Mesendoderm (in vitro differentiated cells): ENCODE results near the gene MUSK.

Experiments used
- DNase-seq: peaks from one replicate; pipeline ENCODE4 v3.0.0; 2013
- H2AK5ac ChIP-seq: 2 replicates; pipeline ENCODE4 v1.6.1; 2013; ENCODE audit warnings: low read length, inconsistent platforms
- H2BK120ac ChIP-seq: 2 replicates; pipeline ENCODE4 v1.6.1; 2013; ENCODE audit warnings: low read depth, mild to moderate bottlenecking, low read length, moderate library complexity, mixed read lengths
- H2BK15ac ChIP-seq: replicated peaks from 2 replicates; pipeline ENCODE4 v1.6.1; 2013; ENCODE audit warnings: low read depth, mild to moderate bottlenecking, moderate library complexity
- H2BK5ac ChIP-seq: 2 replicates; pipeline ENCODE4 v1.6.1; 2013; ENCODE audit warnings: low read length, inconsistent platforms
- H3K18ac ChIP-seq: 2 replicates; pipeline ENCODE4 v1.6.1; 2013; ENCODE audit warnings: mild to moderate bottlenecking, low read length, mixed read lengths
- H3K23ac ChIP-seq: one replicate; pipeline ENCODE4 v1.6.1; 2013; ENCODE audit warnings: low read length
- H3K27ac ChIP-seq: 2 replicates; pipeline ENCODE4 v1.5.1; 2013; ENCODE audit warnings: low read depth, mild to moderate bottlenecking, inconsistent platforms, low read length, moderate library complexity
- H3K27me3 ChIP-seq: 2 replicates; pipeline ENCODE4 v1.6.1; 2013; ENCODE audit warnings: low read length, control low read depth, mild to moderate bottlenecking, inconsistent platforms; ENCODE audit not compliant: insufficient read depth, poor library complexity
- H3K36me3 ChIP-seq: 2 replicates; pipeline ENCODE4 v1.6.1; 2013; ENCODE audit warnings: low read length, inconsistent platforms; ENCODE audit not compliant: control insufficient read depth, insufficient read depth
- H3K4ac ChIP-seq: one replicate; pipeline ENCODE4 v1.6.1; 2013; ENCODE audit warnings: low read depth, mild to moderate bottlenecking, low read length, moderate library complexity
- H3K4me1 ChIP-seq: 2 replicates; pipeline ENCODE4 v1.6.1; 2013; ENCODE audit warnings: low read depth, low read length, inconsistent platforms; ENCODE audit not compliant: control insufficient read depth
- H3K4me2 ChIP-seq: 2 replicates; pipeline ENCODE4 v1.6.1; 2013; ENCODE audit warnings: low read length
- H3K4me3 ChIP-seq: 2 replicates; pipeline ENCODE4 v1.5.1; 2013; ENCODE audit warnings: mild to moderate bottlenecking, low read length
- H3K56ac ChIP-seq: one replicate; pipeline ENCODE4 v1.6.1; 2013; ENCODE audit warnings: low read length
- H3K79me1 ChIP-seq: 2 replicates; pipeline ENCODE4 v1.6.1; 2013; ENCODE audit warnings: low read length, inconsistent platforms
- H3K79me2 ChIP-seq: 2 replicates; pipeline ENCODE4 v1.6.1; 2013; ENCODE audit warnings: mild to moderate bottlenecking, low read length; ENCODE audit not compliant: control insufficient read depth, insufficient read depth
- H3K9ac ChIP-seq: 2 replicates; pipeline ENCODE4 v1.6.1; 2013; ENCODE audit warnings: low read length, inconsistent platforms
- H4K5ac ChIP-seq: one replicate; pipeline ENCODE4 v1.6.1; 2013; ENCODE audit warnings: low read length
- H4K8ac ChIP-seq: one replicate; pipeline ENCODE4 v1.6.1; 2013; ENCODE audit warnings: low read depth, mild to moderate bottlenecking, control low read depth, low read length, moderate library complexity
- WGBS: extraction: QIAGEN DNeasy Blood & Tissue Kit; methylation state at CpG from one replicate; pipeline ENCODE4 v1.1.7; 2013; ENCODE audit warnings: low lambda C conversion rate, missing lambda C conversion rate; ENCODE audit not compliant: insufficient coverage; ENCODE audit errors: extremely low coverage; 5-methylcytosine and 5-hydroxymethylcytosine counted together

The MUSK gene

GRCh38 chr9:110763568-110763967 is 95.0 kb downstream of the MUSK start:
- Histone ChIP-seq H3K27ac (no peak overlapping the region), H2BK5ac (no peak overlapping the region), H4K8ac (no peak overlapping the region), H3K4me1 (no peaks in the 10 kb centered on the region), H3K9ac (no peak overlapping the region), H3K4me2 (no peak overlapping the region), H3K4me3 (no peak overlapping the region), H3K23ac (no peak overlapping the region), H2BK120ac (no peak overlapping the region), H2BK15ac (no peak overlapping the region), H3K18ac (no peak overlapping the region), H2AK5ac (no peak overlapping the region), H3K36me3 (no peaks in the 10 kb centered on the region), H3K79me2 (no peaks in the 10 kb centered on the region), H4K5ac (no peak overlapping the region), H3K4ac (no peak overlapping the region), H3K79me1 (no peaks in the 10 kb centered on the region), H3K56ac (no peak overlapping the region), H3K27me3 (no peaks in the 10 kb centered on the region)
- no peak for DNase-seq
- WGBS: no CpG with 5 or more reads among the region's 1 CpG

- H3K4me2 ChIP-seq: no peak overlapping the region
- no peak overlapping the region for H3K23ac ChIP-seq
- no peaks in the 10 kb centered on the region for H3K4me1 ChIP-seq
- no peak overlapping the region for H3K4ac ChIP-seq
- no peak overlapping the region for H4K8ac ChIP-seq
- H3K18ac ChIP-seq: no peak overlapping the region
- no peak overlapping the region for H2AK5ac ChIP-seq
- H3K9ac ChIP-seq: no peak overlapping the region
- H2BK120ac ChIP-seq: no peak overlapping the region
- H3K56ac ChIP-seq: no peak overlapping the region
- no CpG with 5 or more reads among the region's 3 CpGs for WGBS
- H2BK15ac ChIP-seq: no peak overlapping the region
- H3K36me3 ChIP-seq: no peaks in the 10 kb centered on the region
- H3K79me2 ChIP-seq: no peaks in the 10 kb centered on the region
- no peak overlapping the region for H3K27ac ChIP-seq
- H3K79me1 ChIP-seq: no peaks in the 10 kb centered on the region
- no peak overlapping the region for H3K4me3 ChIP-seq
- DNase-seq: no peak
- no peak overlapping the region for H2BK5ac ChIP-seq
- no peak overlapping the region for H4K5ac ChIP-seq
- H3K27me3 ChIP-seq: no peaks in the 10 kb centered on the region
Measured at GRCh38 chr9:110764006-110764405, 95.4 kb downstream of the MUSK start.

GRCh38 chr9:110765926-110766325 is 97.3 kb downstream of the MUSK start:
- H3K18ac ChIP-seq: no peak overlapping the region
- no peak overlapping the region for H2BK120ac ChIP-seq

GRCh38 chr9:110767559-110768063 is 99.0 kb downstream of the MUSK start:
- Histone ChIP-seq H3K27me3 (no peaks in the 10 kb centered on the region), H2BK120ac (no peak overlapping the region), H2BK5ac (no peak overlapping the region), H2AK5ac (no peak overlapping the region), H3K56ac (no peak overlapping the region), H4K8ac (no peak overlapping the region), H3K79me1 (no peaks in the 10 kb centered on the region), H3K4ac (no peak overlapping the region), H3K27ac (no peak overlapping the region), H3K36me3 (no peaks in the 10 kb centered on the region), H3K23ac (no peak overlapping the region), H3K18ac (no peak overlapping the region), H4K5ac (no peak overlapping the region), H3K9ac (no peak overlapping the region), H2BK15ac (no peak overlapping the region), H3K79me2 (no peaks in the 10 kb centered on the region), H3K4me3 (no peak overlapping the region), H3K4me2 (no peak overlapping the region), H3K4me1 (no peaks in the 10 kb centered on the region)
- DNase-seq: no peak
- no CpG with 5 or more reads among the region's 6 CpGs for WGBS

More at GRCh38 chr9:110765926-110766325, 97.3 kb downstream of the MUSK start:
- Histone ChIP-seq H4K8ac (no peak overlapping the region), H3K27me3 (no peaks in the 10 kb centered on the region), H3K9ac (no peak overlapping the region), H4K5ac (no peak overlapping the region), H3K4me2 (no peak overlapping the region), H3K79me1 (no peaks in the 10 kb centered on the region), H2AK5ac (no peak overlapping the region), H3K23ac (no peak overlapping the region), H2BK15ac (no peak overlapping the region), H3K4me3 (no peak overlapping the region), H3K56ac (no peak overlapping the region), H3K79me2 (no peaks in the 10 kb centered on the region), H3K4ac (no peak overlapping the region), H3K4me1 (no peaks in the 10 kb centered on the region), H2BK5ac (no peak overlapping the region), H3K27ac (no peak overlapping the region), H3K36me3 (no peaks in the 10 kb centered on the region)
- no CpG with 5 or more reads among the region's 2 CpGs for WGBS
- DNase-seq: no peak

GRCh38 chr9:110768886-110769285 is 100.3 kb downstream of the MUSK start:
- Histone ChIP-seq H4K8ac (no peak overlapping the region), H3K36me3 (no peaks in the 10 kb centered on the region), H3K4me2 (no peak overlapping the region), H3K23ac (no peak overlapping the region), H3K27me3 (no peaks in the 10 kb centered on the region), H3K4me3 (no peak overlapping the region), H4K5ac (no peak overlapping the region), H2BK15ac (no peak overlapping the region), H3K79me2 (no peaks in the 10 kb centered on the region), H3K18ac (no peak overlapping the region), H2BK5ac (no peak overlapping the region), H3K4ac (no peak overlapping the region), H3K56ac (no peak overlapping the region), H3K79me1 (no peaks in the 10 kb centered on the region), H3K27ac (no peak overlapping the region), H3K4me1 (no peaks in the 10 kb centered on the region), H3K9ac (no peak overlapping the region), H2BK120ac (no peak overlapping the region), H2AK5ac (no peak overlapping the region)
- no CpG with 5 or more reads among the region's 2 CpGs for WGBS
- DNase-seq: no peak

- Histone ChIP-seq H3K9ac (no peak overlapping the region), H3K23ac (no peak overlapping the region), H3K18ac (no peak overlapping the region), H3K79me2 (no peaks in the 10 kb centered on the region), H3K4ac (no peak overlapping the region), H3K36me3 (no peaks in the 10 kb centered on the region), H3K56ac (no peak overlapping the region), H2AK5ac (no peak overlapping the region), H2BK120ac (no peak overlapping the region), H3K79me1 (no peaks in the 10 kb centered on the region), H3K27ac (no peak overlapping the region), H2BK15ac (no peak overlapping the region), H3K4me2 (no peak overlapping the region), H4K5ac (no peak overlapping the region), H4K8ac (no peak overlapping the region), H3K27me3 (no peaks in the 10 kb centered on the region), H3K4me1 (no peaks in the 10 kb centered on the region), H3K4me3 (no peak overlapping the region), H2BK5ac (no peak overlapping the region)
- no CpG with 5 or more reads among the region's 3 CpGs for WGBS
- DNase-seq: no peak
Measured at GRCh38 chr9:110769667-110770066, 101.1 kb downstream of the MUSK start.
